ENCODE measurements around the gene PXDN. TPM values are rescaled to one million over a fixed set of nuclear protein-coding genes. Genes with fewer than 3 reads are reported as not detected.

PXDN gene
- total RNA-seq, 1 experiment from 2014 or later: 125 TPM

DNA sequence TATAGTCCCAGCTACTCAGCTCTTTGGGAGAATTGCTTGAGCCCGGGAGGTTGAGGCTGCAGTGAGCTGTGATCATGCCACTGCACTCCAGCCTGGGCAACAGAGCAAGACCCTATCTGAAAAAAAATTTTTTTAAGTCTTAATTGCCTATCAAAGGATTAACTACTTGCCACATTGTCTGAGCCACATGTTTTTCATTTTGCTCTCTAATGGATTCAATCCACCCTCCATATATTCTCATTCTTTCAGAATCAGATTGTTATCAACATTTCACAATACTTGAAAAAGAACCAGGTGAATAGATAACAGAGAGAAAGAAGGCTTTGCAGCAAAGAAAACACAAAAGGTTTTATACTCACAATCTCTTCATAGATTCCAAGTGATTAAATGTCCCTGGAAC lies 61.0 kb downstream of the PXDN start:
- TF ChIP-seq, protein P1, sequence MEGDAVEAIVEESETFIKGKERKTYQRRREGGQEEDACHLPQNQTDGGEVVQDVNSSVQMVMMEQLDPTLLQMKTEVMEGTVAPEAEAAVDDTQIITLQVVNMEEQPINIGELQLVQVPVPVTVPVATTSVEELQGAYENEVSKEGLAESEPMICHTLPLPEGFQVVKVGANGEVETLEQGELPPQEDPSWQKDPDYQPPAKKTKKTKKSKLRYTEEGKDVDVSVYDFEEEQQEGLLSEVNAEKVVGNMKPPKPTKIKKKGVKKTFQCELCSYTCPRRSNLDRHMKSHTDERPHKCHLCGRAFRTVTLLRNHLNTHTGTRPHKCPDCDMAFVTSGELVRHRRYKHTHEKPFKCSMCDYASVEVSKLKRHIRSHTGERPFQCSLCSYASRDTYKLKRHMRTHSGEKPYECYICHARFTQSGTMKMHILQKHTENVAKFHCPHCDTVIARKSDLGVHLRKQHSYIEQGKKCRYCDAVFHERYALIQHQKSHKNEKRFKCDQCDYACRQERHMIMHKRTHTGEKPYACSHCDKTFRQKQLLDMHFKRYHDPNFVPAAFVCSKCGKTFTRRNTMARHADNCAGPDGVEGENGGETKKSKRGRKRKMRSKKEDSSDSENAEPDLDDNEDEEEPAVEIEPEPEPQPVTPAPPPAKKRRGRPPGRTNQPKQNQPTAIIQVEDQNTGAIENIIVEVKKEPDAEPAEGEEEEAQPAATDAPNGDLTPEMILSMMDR (conservative IDR thresholded peaks at IDR 0.05; ENCODE audit: low read depth, low read length): no peak
- no peak for TF ChIP-seq EZH2 (IDR thresholded peaks at IDR 0.05; ENCODE audit: low read length, unreplicated experiment)
- TF ChIP-seq EZH2phosphoT487 (IDR thresholded peaks at IDR 0.05; ENCODE audit: borderline replicate concordance, low read length): no peak
- Histone ChIP-seq H3K79me2 (ENCODE audit: low read length) (peaks cover 15% of the 10 kb centered on the region), H3K4me2 (ENCODE audit: low read length) (no peak overlapping the region), H3K27me3 (ENCODE audit: low read length) (no peaks in the 10 kb centered on the region), H3K4me1 (ENCODE audit: insufficient read depth, low read length) (peaks cover 32% of the 10 kb centered on the region), H3K36me3 (ENCODE audit: low read depth, low read length) (peaks cover 59% of the 10 kb centered on the region), H3K4me3 (ENCODE audit: low read length) (no peak overlapping the region), H3K9me3 (ENCODE audit: low read length) (no peaks in the 10 kb centered on the region), H3F3A (ENCODE audit: low read length, unreplicated experiment) (peaks cover 9% of the 10 kb centered on the region), H3K9me2 (replicated peaks; ENCODE audit: low read length) (no peaks in the 10 kb centered on the region), H4K20me1 (ENCODE audit: low read length) (no peaks in the 10 kb centered on the region), H2AFZ (ENCODE audit: low read length) (no peak overlapping the region), H3K27ac (ENCODE audit: low read length) (no peak overlapping the region), H3K9ac (ENCODE audit: low read length) (no peak overlapping the region)
- intact Hi-C loops (cut with micrococcal nuclease): no loop called here
- ATAC-seq (no peak), DNase-seq (no peak)
- no TSS peak for BruUV-seq (replicated peaks)
- ChIA-PET POLR2A (ENCODE audit: unreplicated experiment) (interaction anchor here (0.7 kb wide), 1 partner anchor 1612 kb away, joined by 9 read pairs; no protein-coding TSS in a partner anchor), CTCF (no interaction called here)

DNA sequence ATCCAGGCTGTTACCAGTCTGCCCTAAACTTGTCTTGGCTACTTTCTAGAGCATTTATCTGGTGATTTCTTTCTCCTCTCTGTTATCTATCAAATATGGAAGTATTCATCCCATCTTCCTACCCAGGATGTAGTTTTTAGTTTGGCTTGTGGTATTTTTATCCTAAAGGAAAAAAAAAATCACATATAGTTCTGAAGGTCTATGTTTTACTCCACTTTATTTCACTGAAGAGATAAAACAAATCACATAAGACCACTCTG lies 62.2 kb downstream of the PXDN start:
- ATAC-seq: no peak
- H2AFZ ChIP-seq (ENCODE audit: low read length): no peak overlapping the region
- no peak overlapping the region for H3K27ac ChIP-seq (ENCODE audit: low read length)
- peaks cover 7% of the 10 kb centered on the region; the same call in 1 of the 2 replicates for H3K79me2 ChIP-seq (ENCODE audit: low read length)
- peaks cover 56% of the 10 kb centered on the region for H3K36me3 ChIP-seq (ENCODE audit: low read depth, low read length)
- no peak overlapping the region for H3K4me3 ChIP-seq (ENCODE audit: low read length)
- no peaks in the 10 kb centered on the region for H3K9me3 ChIP-seq (ENCODE audit: low read length)
- CTCF ChIA-PET: no interaction called here
- POLR2A ChIA-PET (ENCODE audit: unreplicated experiment): no interaction called here
- intact Hi-C loops (cut with micrococcal nuclease): no loop called here
- H3K27me3 ChIP-seq (ENCODE audit: low read length): no peaks in the 10 kb centered on the region
- no peak overlapping the region for H3K4me2 ChIP-seq (ENCODE audit: low read length)
- H4K20me1 ChIP-seq (ENCODE audit: low read length): no peaks in the 10 kb centered on the region
- no peak for DNase-seq
- no peak overlapping the region for H3K9ac ChIP-seq (ENCODE audit: low read length)
- peaks cover 20% of the 10 kb centered on the region for H3K4me1 ChIP-seq (ENCODE audit: insufficient read depth, low read length)
- TF ChIP-seq, protein P1 (conservative IDR thresholded peaks at IDR 0.05; ENCODE audit: low read depth, low read length): no peak
- TF ChIP-seq EZH2phosphoT487 (IDR thresholded peaks at IDR 0.05; ENCODE audit: borderline replicate concordance, low read length) (no peak), EZH2 (IDR thresholded peaks at IDR 0.05; ENCODE audit: low read length, unreplicated experiment) (no peak)
- no TSS peak for BruUV-seq (replicated peaks)
- H3F3A ChIP-seq (ENCODE audit: low read length, unreplicated experiment): no peaks in the 10 kb centered on the region
- H3K9me2 ChIP-seq (replicated peaks; ENCODE audit: low read length): no peaks in the 10 kb centered on the region

DNA sequence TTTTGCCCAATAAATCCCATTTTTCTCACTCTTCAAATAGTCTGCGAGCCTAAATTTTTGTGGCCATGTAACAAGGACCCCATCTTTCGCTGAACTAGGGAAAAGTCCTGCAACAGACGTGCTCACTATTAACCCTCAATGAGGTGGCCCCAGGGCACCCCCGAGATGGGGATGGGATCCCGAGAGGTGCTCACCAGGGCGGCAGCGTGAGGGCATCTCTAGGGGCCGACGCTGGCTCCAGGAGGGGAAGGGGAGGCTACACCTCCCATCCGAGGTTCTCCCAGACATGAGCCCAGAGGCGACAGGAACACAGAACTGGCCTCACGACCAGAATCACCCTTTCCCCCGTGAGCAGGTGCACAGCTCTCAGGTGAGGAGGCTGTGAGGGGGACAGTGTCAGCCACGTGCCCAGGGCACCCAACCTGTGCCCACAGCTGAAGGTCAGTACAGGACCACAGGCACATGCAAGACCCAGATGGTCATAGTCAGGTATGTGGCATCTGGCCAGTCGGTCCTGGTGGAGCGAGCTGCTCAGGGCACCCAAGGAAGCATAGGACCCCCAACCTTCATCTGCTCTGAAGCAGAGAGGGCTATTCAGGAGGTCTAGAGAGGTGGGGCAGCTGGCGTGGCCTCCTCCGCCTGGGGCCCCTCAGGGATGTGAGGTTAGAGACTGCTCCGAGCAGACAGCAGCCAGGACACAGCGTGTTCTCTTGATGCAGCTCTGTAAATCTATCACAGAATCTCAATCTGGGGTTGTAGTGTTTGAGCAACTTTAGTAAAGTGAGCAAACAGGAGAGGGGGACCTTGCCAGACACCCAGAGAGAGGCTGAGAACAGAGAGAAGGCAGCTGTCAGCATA lies 62.8 kb downstream of the PXDN start:
- H3K36me3 ChIP-seq (ENCODE audit: low read depth, low read length): peaks cover 59% of the 10 kb centered on the region
- CTCF ChIA-PET: no interaction called here

More for the DNA sequence above, 62.8 kb downstream of the PXDN start:
- Histone ChIP-seq H3K4me2 (ENCODE audit: low read length) (no peak overlapping the region), H3K79me2 (ENCODE audit: low read length) (peaks cover 7% of the 10 kb centered on the region; the same call in 1 of the 2 replicates), H3K4me1 (ENCODE audit: insufficient read depth, low read length) (peaks cover 17% of the 10 kb centered on the region), H2AFZ (ENCODE audit: low read length) (no peak overlapping the region), H4K20me1 (ENCODE audit: low read length) (no peaks in the 10 kb centered on the region), H3K9ac (ENCODE audit: low read length) (no peak overlapping the region), H3K27ac (ENCODE audit: low read length) (no peak overlapping the region), H3K27me3 (ENCODE audit: low read length) (no peaks in the 10 kb centered on the region), H3K9me3 (ENCODE audit: low read length) (no peaks in the 10 kb centered on the region), H3K4me3 (ENCODE audit: low read length) (no peak overlapping the region), H3F3A (ENCODE audit: low read length, unreplicated experiment) (no peaks in the 10 kb centered on the region), H3K9me2 (replicated peaks; ENCODE audit: low read length) (no peaks in the 10 kb centered on the region)
- POLR2A ChIA-PET (ENCODE audit: unreplicated experiment): no interaction called here
- BruUV-seq (replicated peaks): no TSS peak
- DNase-seq: no peak
- no peak for TF ChIP-seq EZH2phosphoT487 (IDR thresholded peaks at IDR 0.05; ENCODE audit: borderline replicate concordance, low read length)
- TF ChIP-seq EZH2 (IDR thresholded peaks at IDR 0.05; ENCODE audit: low read length, unreplicated experiment): no peak
- TF ChIP-seq, protein P1 (conservative IDR thresholded peaks at IDR 0.05; ENCODE audit: low read depth, low read length): no peak
- no peak for ATAC-seq
- intact Hi-C loops (cut with micrococcal nuclease): no loop called here

Measured in PC-3 (cell line).